Neural crest cell (in vitro differentiated cells): ENCODE data around the gene ADRA2B. TPM values are rescaled to one million over a fixed set of nuclear protein-coding genes. Genes with fewer than 3 reads are reported as not detected.

Experiments
- DNase-seq: peaks from one replicate; pipeline ENCODE4 v3.0.0; 2021; ENCODE audit warnings: low read depth, mixed read lengths, low spot score
- H3K27ac Mint-ChIP-seq: one replicate; pipeline ENCODE4 v1.8.0; 2021; ENCODE audit warnings: mild to moderate bottlenecking, mixed read lengths; ENCODE audit not compliant: unreplicated experiment
- H3K27me3 Mint-ChIP-seq: 2 replicates; pipeline ENCODE4 v1.8.0; 2021; ENCODE audit warnings: low read depth, mild to moderate bottlenecking, mixed read lengths
- H3K36me3 Mint-ChIP-seq: 2 replicates; pipeline ENCODE4 v1.8.0; 2021; ENCODE audit warnings: low read depth, mild to moderate bottlenecking, mixed read lengths
- H3K4me1 Mint-ChIP-seq: 2 replicates; pipeline ENCODE4 v1.8.0; 2021; ENCODE audit warnings: mixed read lengths
- H3K4me3 Mint-ChIP-seq: one replicate; pipeline ENCODE4 v1.8.0; 2021; ENCODE audit warnings: mild to moderate bottlenecking, mixed read lengths
- H3K9me3 Mint-ChIP-seq: 2 replicates; pipeline ENCODE4 v1.8.0; 2021; ENCODE audit warnings: mixed read lengths
- total RNA-seq: library from RNA; stranded (reverse); gene quantifications from 2 replicates; pipeline ENCODE4 v1.2.1, GENCODE V29; 2021
- TF ChIP-seq, protein P1 (sequence below): fragments of 200-600 bp; sonication (generic); conservative IDR thresholded peaks from 2 replicates; pipeline ENCODE4 v1.5.0; 2021; ENCODE audit warnings: antibody characterized with exemption, mild to moderate bottlenecking

ADRA2B gene
- total RNA-seq, 1 donor from 2014 or later, result 0.79 TPM

DNA sequence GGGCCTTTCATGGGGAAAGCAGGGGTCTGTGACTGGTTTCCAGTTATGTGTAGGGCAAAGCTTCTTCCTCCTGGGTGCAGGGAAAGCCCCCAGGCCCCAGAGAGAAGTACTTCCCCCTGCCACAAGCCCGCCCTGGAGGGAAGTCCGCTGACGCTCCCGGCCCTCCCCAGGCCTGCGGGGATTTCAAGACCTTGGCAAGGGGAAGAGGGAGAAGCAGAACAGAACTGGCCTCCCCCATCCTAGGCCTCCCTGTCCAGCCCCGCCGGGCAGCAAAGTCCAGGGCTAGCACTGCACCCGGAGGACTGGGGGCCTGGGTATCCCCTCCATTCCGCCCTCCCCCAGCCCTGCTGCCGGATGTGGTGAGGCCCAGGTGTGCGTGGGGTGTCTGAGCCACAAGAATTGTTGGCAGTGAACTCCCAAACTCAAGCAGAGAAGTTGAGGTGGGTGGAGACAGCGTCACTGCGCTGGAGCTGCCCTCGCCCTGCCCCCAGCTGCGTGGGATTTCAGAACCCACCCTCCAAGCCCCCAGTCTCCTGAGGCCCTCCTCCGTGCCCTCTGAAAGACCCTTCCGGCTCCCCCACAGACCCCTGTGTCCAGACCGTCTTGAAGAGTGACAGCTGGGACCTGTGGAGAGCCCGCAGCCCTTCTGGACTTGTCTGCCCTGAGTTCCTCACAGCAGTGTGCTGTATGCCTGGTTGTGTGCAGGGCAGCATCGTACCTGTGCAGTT is 29.9 kb upstream of the ADRA2B start:
- TF ChIP-seq, protein P1, sequence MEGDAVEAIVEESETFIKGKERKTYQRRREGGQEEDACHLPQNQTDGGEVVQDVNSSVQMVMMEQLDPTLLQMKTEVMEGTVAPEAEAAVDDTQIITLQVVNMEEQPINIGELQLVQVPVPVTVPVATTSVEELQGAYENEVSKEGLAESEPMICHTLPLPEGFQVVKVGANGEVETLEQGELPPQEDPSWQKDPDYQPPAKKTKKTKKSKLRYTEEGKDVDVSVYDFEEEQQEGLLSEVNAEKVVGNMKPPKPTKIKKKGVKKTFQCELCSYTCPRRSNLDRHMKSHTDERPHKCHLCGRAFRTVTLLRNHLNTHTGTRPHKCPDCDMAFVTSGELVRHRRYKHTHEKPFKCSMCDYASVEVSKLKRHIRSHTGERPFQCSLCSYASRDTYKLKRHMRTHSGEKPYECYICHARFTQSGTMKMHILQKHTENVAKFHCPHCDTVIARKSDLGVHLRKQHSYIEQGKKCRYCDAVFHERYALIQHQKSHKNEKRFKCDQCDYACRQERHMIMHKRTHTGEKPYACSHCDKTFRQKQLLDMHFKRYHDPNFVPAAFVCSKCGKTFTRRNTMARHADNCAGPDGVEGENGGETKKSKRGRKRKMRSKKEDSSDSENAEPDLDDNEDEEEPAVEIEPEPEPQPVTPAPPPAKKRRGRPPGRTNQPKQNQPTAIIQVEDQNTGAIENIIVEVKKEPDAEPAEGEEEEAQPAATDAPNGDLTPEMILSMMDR, result no peak
- peaks cover 13% of the 10 kb centered on the region for H3K4me1 Mint-ChIP-seq
- H3K36me3 Mint-ChIP-seq, result no peaks in the 10 kb centered on the region
- no peaks in the 10 kb centered on the region for H3K9me3 Mint-ChIP-seq
- peaks cover 45% of the 10 kb centered on the region for H3K27me3 Mint-ChIP-seq
- H3K27ac Mint-ChIP-seq, result no peak overlapping the region
- no peak overlapping the region for H3K4me3 Mint-ChIP-seq
- DNase-seq, result no peak

DNA sequence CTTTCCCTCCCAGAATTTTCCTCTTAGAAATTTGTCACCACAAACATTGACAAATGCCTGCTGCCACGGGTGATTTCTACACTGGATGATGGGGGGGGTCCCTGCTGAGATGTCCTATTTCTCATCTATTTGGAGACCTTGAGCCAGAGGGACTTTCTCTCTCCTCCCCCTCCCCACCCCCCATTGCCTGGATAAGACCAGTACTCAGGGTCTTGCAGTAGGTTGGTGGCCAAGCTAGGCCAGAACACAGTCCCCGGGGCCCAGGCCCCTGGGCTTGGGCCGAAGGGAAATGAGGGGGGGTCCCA is 29.4 kb upstream of the ADRA2B start:
- Mint-ChIP-seq H3K27ac (no peak overlapping the region), H3K36me3 (no peaks in the 10 kb centered on the region), H3K27me3 (peaks cover 45% of the 10 kb centered on the region), H3K9me3 (no peaks in the 10 kb centered on the region), H3K4me1 (peaks cover 13% of the 10 kb centered on the region), H3K4me3 (no peak overlapping the region)
- no peak for DNase-seq
- TF ChIP-seq, protein P1, result no peak

- H3K27me3 Mint-ChIP-seq, result peaks cover 45% of the 10 kb centered on the region
- H3K36me3 Mint-ChIP-seq, result no peaks in the 10 kb centered on the region
- peak within 1 kb of the TSS; percentile 56 for H3K4me3 Mint-ChIP-seq
- H3K9me3 Mint-ChIP-seq, result no peaks in the 10 kb centered on the region
- DNase-seq, result no peak
- peaks cover 13% of the 10 kb centered on the region for H3K4me1 Mint-ChIP-seq
- no peak within 1 kb of the TSS for H3K27ac Mint-ChIP-seq
- TF ChIP-seq, protein P1, result no peak
Measured at GRCh38 chr2:96145036-96145847, 28.9 kb upstream of the ADRA2B start, which contains the start of gene DUSP2. Gene DUSP2 (minus strand): TSS chr2:96145440. CDS start chr2:96145354, 86 bp downstream.

DNA sequence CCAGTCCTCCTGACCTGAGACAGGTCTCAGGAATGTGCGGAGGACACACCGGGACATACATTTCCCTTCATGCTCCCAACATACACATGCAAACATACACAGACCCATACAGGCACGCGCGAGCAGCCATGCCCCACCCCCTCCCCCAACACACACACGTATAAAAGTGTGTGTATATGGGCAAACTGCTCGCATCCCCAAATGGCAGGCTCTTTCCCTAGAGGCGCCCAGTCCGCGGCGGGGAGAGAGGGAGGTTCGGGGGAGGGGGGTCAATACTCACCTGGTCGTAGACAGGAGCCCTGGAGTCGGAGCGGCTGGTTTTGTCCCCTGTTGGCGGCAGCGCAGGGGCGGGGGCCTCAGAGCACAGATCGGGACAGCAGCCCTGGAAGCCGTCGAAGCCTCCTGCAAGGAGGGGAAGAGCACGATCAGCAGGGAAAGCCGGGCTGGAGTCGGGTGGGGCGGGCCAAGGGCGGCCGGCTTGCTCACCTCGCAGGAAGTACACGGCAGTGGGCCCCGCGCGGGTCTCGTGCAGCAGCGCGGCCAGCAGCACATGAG is 28.2 kb upstream of the ADRA2B start:
- Mint-ChIP-seq H3K27ac (no peak overlapping the region), H3K4me3 (peak overlapping the region; percentile 56), H3K9me3 (no peaks in the 10 kb centered on the region), H3K27me3 (peaks cover 45% of the 10 kb centered on the region), H3K36me3 (no peaks in the 10 kb centered on the region), H3K4me1 (peaks cover 13% of the 10 kb centered on the region)
- DNase-seq, result no peak
- TF ChIP-seq, protein P1, result no peak

DNA sequence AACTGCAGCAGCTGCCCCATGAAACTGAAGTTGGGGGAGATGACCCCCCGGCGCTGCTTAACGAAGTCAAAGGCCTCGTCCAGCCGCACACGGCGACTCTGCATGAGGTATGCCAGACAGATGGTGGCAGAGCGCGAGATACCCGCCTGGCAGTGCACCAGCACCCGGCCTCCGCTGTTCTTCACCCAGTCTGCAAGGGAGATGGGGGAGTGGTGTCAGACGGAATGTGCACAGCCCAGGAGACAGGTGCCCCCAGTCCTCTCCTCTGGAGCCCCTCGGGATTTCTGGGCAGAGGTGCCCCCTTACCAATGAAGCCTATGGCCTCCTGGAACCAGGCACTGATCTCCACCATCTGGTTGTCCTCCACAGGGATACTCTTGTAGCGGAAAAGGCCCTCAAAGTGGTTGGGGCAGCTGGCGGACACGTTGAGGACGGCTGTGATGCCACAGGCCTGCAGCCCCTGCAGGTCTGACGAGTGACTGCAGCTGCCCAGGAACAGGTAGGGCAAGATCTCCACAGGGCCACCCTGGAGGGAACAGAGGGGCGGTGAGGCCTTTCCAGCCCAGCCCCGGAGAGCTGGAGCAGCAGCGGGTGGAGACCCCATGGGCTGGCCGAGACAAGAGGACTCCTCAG is 27.6 kb upstream of the ADRA2B start:
- H3K4me1 Mint-ChIP-seq, result peaks cover 9% of the 10 kb centered on the region
- TF ChIP-seq, protein P1, result peak; percentile 43
- H3K27me3 Mint-ChIP-seq, result peaks cover 46% of the 10 kb centered on the region
- H3K4me3 Mint-ChIP-seq, result peak overlapping the region; percentile 56
- H3K27ac Mint-ChIP-seq, result no peak overlapping the region
- no peaks in the 10 kb centered on the region for H3K9me3 Mint-ChIP-seq
- H3K36me3 Mint-ChIP-seq, result no peaks in the 10 kb centered on the region
- DNase-seq, result no peak
